Measurements from ENCODE around the gene DCAF4L1.

DNA sequence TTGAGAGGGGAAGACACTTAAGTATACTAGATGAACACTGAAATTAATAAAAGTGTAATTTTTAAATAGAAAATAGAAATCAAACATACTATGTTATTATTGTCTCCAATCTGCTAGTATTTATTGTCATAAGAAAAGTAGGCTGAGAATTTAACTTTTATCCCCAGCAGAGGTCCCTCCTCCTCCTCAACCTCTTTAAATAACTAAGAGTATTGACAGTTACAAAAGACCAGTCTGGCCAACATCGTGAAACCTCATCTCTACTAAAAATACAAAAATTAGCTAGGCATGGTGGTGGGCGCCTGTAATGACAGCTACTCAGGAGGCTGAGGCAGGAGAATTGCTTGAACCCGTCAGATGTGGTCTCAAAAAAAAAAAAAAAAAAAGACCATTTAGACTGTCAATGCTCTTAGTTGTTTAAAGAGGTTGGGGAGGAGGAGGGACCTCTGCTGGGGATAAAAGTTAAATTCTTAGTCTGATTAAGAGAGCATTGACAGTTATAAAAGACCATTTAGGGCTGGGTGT is 13.0 kb downstream of the DCAF4L1 start:
- TF ChIP-seq SUZ12 (IDR thresholded peaks at IDR 0.05) (no peak), ZNF384 (IDR thresholded peaks at IDR 0.05) (peak; percentile 66), FOXK2 (IDR thresholded peaks at IDR 0.05) (no peak), HDGF (IDR thresholded peaks at IDR 0.05; ENCODE audit: borderline replicate concordance) (no peak)

All from HEK293T (cell line).